ENCODE data around the gene TFE3.

Gene TFE3

DNA sequence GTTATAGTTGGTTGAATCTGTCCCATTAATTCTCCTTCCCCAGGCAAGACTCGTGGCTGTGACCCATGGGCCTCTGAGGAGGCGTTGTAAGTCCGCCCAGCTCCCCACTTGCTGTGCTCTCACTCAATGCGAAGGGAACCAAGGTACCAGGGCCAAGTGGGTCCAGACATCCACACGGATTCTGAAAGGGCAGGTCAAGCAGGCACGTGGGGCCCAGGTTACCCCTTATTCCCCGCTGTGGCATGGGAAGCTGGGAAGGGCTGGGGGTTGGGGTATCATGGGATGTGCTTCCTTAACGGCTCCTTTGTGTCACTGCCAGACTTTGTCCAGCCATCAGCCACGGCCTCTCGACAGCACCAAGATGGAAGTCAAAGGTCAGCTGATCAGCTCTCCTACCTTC, 18.8 kb upstream of the TFE3 start:
- no peak overlapping the region for H3K9ac ChIP-seq (ENCODE audit: low read length in 5 of 5)
- no peak overlapping the region for H3K4me3 ChIP-seq (ENCODE audit: low read depth in 1 of 5, low read length in 5 of 5)
- peaks cover 0 to 3% (median 0%) of the 10 kb centered on the region in 5 donors for H3K4me1 ChIP-seq (ENCODE audit: control insufficient read depth in 5 of 5, insufficient read depth in 5 of 5, low read length in 5 of 5)
- no peak overlapping the region for H3K27ac ChIP-seq (ENCODE audit: low read depth, low read length)
- no peaks in the 10 kb centered on the region for H3K9me3 ChIP-seq (ENCODE audit: control insufficient read depth in 5 of 5, low read length in 5 of 5)
- peaks cover 0 to 25% (median 8%) of the 10 kb centered on the region in 5 donors for H3K36me3 ChIP-seq (ENCODE audit: control insufficient read depth in 5 of 5, insufficient read depth in 5 of 5, low read length in 5 of 5)
- H3K27me3 ChIP-seq (ENCODE audit: control insufficient read depth in 5 of 5, insufficient read depth in 4 of 5, low read length in 5 of 5): peaks cover 0 to 15% (median 8%) of the 10 kb centered on the region in 5 donors

- no peak overlapping the region for H3K27ac ChIP-seq (ENCODE audit: low read depth, low read length)
- H3K27me3 ChIP-seq (ENCODE audit: control insufficient read depth in 5 of 5, insufficient read depth in 4 of 5, low read length in 5 of 5): peaks cover 0 to 17% (median 8%) of the 10 kb centered on the region in 5 donors
- H3K9me3 ChIP-seq (ENCODE audit: control insufficient read depth in 5 of 5, low read length in 5 of 5): no peaks in the 10 kb centered on the region
- H3K9ac ChIP-seq (ENCODE audit: low read length in 5 of 5): no peak overlapping the region
- no peak overlapping the region for H3K4me3 ChIP-seq (ENCODE audit: low read depth in 1 of 5, low read length in 5 of 5)
- H3K4me1 ChIP-seq (ENCODE audit: control insufficient read depth in 5 of 5, insufficient read depth in 5 of 5, low read length in 5 of 5): peaks cover 0 to 3% (median 0%) of the 10 kb centered on the region in 5 donors
- H3K36me3 ChIP-seq (ENCODE audit: control insufficient read depth in 5 of 5, insufficient read depth in 5 of 5, low read length in 5 of 5): peaks cover 0 to 25% (median 8%) of the 10 kb centered on the region in 5 donors
Observed at GRCh38 chrX:49061490-49061889, 18.3 kb upstream of the TFE3 start.

- Histone ChIP-seq H3K36me3 (ENCODE audit: control insufficient read depth in 5 of 5, insufficient read depth in 5 of 5, low read length in 5 of 5) (peaks cover 0 to 25% (median 6%) of the 10 kb centered on the region in 5 donors), H3K27ac (ENCODE audit: low read depth, low read length) (no peak overlapping the region), H3K4me1 (ENCODE audit: control insufficient read depth in 5 of 5, insufficient read depth in 5 of 5, low read length in 5 of 5) (peaks cover 0 to 3% (median 0%) of the 10 kb centered on the region in 5 donors), H3K4me3 (ENCODE audit: low read depth in 1 of 5, low read length in 5 of 5) (no peak overlapping the region), H3K9me3 (ENCODE audit: control insufficient read depth in 5 of 5, low read length in 5 of 5) (no peaks in the 10 kb centered on the region), H3K27me3 (ENCODE audit: control insufficient read depth in 5 of 5, insufficient read depth in 4 of 5, low read length in 5 of 5) (peaks cover 0 to 17% (median 8%) of the 10 kb centered on the region in 5 donors), H3K9ac (ENCODE audit: low read length in 5 of 5) (no peak overlapping the region)
Observed at GRCh38 chrX:49060914-49061313, 17.8 kb upstream of the TFE3 start.

DNA sequence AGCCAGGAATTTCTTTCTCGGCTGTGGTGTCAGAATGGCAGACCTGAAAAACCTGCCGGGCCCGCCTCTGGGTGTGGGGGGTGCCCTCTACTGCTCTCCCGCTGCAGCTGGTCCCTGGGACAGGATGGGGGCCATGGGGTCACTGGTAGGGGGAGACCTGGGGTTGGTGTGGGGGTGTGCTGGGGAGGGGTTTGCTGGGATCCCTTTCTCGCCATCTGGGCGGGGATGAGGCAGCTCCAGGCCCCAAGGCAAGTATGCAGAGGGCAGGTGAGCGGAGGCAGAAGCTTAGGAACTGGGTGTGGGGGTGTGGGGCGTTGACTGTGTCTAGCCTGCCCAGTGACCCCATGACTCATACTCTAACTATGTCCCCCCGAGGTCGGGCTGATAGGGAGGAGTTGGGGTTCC, 16.5 kb upstream of the TFE3 start:
- no peak overlapping the region for H3K4me3 ChIP-seq (ENCODE audit: low read depth in 1 of 5, low read length in 5 of 5)
- peaks cover 0 to under 1% (median 0%) of the 10 kb centered on the region in 5 donors for H3K9me3 ChIP-seq (ENCODE audit: control insufficient read depth in 5 of 5, low read length in 5 of 5)
- H3K27me3 ChIP-seq (ENCODE audit: control insufficient read depth in 5 of 5, insufficient read depth in 4 of 5, low read length in 5 of 5): peaks cover 0 to 12% (median 8%) of the 10 kb centered on the region in 5 donors
- peaks cover 0 to 17% (median 3%) of the 10 kb centered on the region in 5 donors for H3K36me3 ChIP-seq (ENCODE audit: control insufficient read depth in 5 of 5, insufficient read depth in 5 of 5, low read length in 5 of 5)
- H3K27ac ChIP-seq (ENCODE audit: low read depth, low read length): no peak overlapping the region
- no peak overlapping the region for H3K9ac ChIP-seq (ENCODE audit: low read length in 5 of 5)
- peaks cover 0 to 3% (median 0%) of the 10 kb centered on the region in 5 donors for H3K4me1 ChIP-seq (ENCODE audit: control insufficient read depth in 5 of 5, insufficient read depth in 5 of 5, low read length in 5 of 5)

DNA sequence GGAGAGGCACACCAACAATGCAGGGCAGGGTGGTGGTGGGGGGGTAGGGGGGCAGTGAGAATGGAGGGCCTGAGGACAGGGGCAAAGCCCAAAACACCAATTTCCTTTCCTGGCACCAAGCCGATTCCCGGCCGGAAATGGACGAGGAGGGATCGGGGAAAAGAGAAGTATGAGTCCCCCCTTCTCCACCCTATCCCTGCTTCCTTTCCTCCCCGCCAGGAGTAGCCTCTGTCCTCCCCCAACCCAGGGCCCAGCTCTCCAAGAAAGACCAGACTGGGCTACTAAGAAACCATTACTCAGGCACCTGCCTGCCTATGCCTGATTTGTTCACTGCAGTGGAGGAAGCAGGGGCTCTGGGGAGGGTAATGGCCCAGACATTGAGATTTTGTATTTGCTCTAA, 16.0 kb upstream of the TFE3 start:
- Histone ChIP-seq H3K4me3 (ENCODE audit: low read depth in 1 of 5, low read length in 5 of 5) (no peak overlapping the region), H3K9me3 (ENCODE audit: control insufficient read depth in 5 of 5, low read length in 5 of 5) (peaks cover 0 to 5% (median 3%) of the 10 kb centered on the region in 5 donors), H3K36me3 (ENCODE audit: control insufficient read depth in 5 of 5, insufficient read depth in 5 of 5, low read length in 5 of 5) (peaks cover 0 to 12% (median 0%) of the 10 kb centered on the region in 5 donors), H3K4me1 (ENCODE audit: control insufficient read depth in 5 of 5, insufficient read depth in 5 of 5, low read length in 5 of 5) (peaks cover 0 to 5% (median 0%) of the 10 kb centered on the region in 5 donors), H3K27ac (ENCODE audit: low read depth, low read length) (no peak overlapping the region), H3K27me3 (ENCODE audit: control insufficient read depth in 5 of 5, insufficient read depth in 4 of 5, low read length in 5 of 5) (peaks cover 0 to 12% (median 8%) of the 10 kb centered on the region in 5 donors), H3K9ac (ENCODE audit: low read length in 5 of 5) (no peak overlapping the region)

DNA sequence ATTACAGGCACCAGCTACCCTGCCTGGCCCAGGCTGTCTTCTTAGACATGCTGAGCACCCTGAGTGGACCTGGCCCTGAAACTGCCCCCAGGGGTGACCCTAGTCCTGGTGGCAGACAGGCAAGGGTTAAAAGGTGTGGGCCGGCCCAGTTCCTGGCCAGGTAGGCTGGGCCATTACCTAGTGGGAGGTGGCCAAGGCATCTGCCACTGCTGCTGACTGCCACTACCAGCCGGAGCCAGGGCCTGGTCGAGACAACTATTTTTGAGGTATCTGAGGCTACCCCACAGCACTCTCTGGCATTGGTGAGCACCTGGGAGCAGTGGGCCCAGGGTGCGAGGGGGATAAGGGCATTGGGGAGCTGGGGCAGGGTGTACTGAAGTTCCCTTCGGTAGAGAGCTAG, 15.6 kb upstream of the TFE3 start, which contains the start of gene CCDC120:
TSS of gene CCDC120 (plus strand) at position 206 of the 400 bp plus-strand sequence. CDS start 3,043 bp downstream, outside the sequence.
- Histone ChIP-seq H3K27me3 (ENCODE audit: control insufficient read depth in 5 of 5, insufficient read depth in 4 of 5, low read length in 5 of 5) (peaks cover 0 to 12% (median 8%) of the 10 kb centered on the region in 5 donors), H3K36me3 (ENCODE audit: control insufficient read depth in 5 of 5, insufficient read depth in 5 of 5, low read length in 5 of 5) (peaks cover 0 to 8% (median 0%) of the 10 kb centered on the region in 5 donors), H3K9ac (ENCODE audit: low read length in 5 of 5) (no peak within 1 kb of the TSS), H3K4me1 (ENCODE audit: control insufficient read depth in 5 of 5, insufficient read depth in 5 of 5, low read length in 5 of 5) (peaks cover 0 to 8% (median 4%) of the 10 kb centered on the region in 5 donors), H3K9me3 (ENCODE audit: control insufficient read depth in 5 of 5, low read length in 5 of 5) (peaks cover 0 to 8% (median 7%) of the 10 kb centered on the region in 5 donors), H3K27ac (ENCODE audit: low read depth, low read length) (no peak within 1 kb of the TSS), H3K4me3 (ENCODE audit: low read depth in 1 of 5, low read length in 5 of 5) (no peak within 1 kb of the TSS)

- peak overlapping the region in 2 of 5 donors; percentile 43 to 66 for H3K9ac ChIP-seq (ENCODE audit: low read length in 5 of 5)
- peaks cover 0 to 14% (median 5%) of the 10 kb centered on the region in 5 donors for H3K4me1 ChIP-seq (ENCODE audit: control insufficient read depth in 5 of 5, insufficient read depth in 5 of 5, low read length in 5 of 5)
- peaks cover 2 to 10% (median 7%) of the 10 kb centered on the region in 5 donors for H3K27me3 ChIP-seq (ENCODE audit: control insufficient read depth in 5 of 5, insufficient read depth in 4 of 5, low read length in 5 of 5)
- H3K9me3 ChIP-seq (ENCODE audit: control insufficient read depth in 5 of 5, low read length in 5 of 5): peaks cover 0 to 9% (median 8%) of the 10 kb centered on the region in 5 donors
- no peaks in the 10 kb centered on the region for H3K36me3 ChIP-seq (ENCODE audit: control insufficient read depth in 5 of 5, insufficient read depth in 5 of 5, low read length in 5 of 5)
- H3K4me3 ChIP-seq (ENCODE audit: low read depth in 1 of 5, low read length in 5 of 5): peak overlapping the region; percentile 26 to 61 (median 55)
- peak overlapping the region; percentile 30 for H3K27ac ChIP-seq (ENCODE audit: low read depth, low read length)
Observed at GRCh38 chrX:49054073-49054762, 11.1 kb upstream of the TFE3 start.

GRCh38 chrX:49053223-49054072, 10.3 kb upstream of the TFE3 start:
- Histone ChIP-seq H3K27ac (ENCODE audit: low read depth, low read length) (peak overlapping the region; percentile 30), H3K9me3 (ENCODE audit: control insufficient read depth in 5 of 5, low read length in 5 of 5) (peaks cover 0 to 9% (median 8%) of the 10 kb centered on the region in 5 donors), H3K4me1 (ENCODE audit: control insufficient read depth in 5 of 5, insufficient read depth in 5 of 5, low read length in 5 of 5) (peaks cover 0 to 14% (median 4%) of the 10 kb centered on the region in 5 donors), H3K27me3 (ENCODE audit: control insufficient read depth in 5 of 5, insufficient read depth in 4 of 5, low read length in 5 of 5) (peaks cover 2 to 10% (median 5%) of the 10 kb centered on the region in 5 donors), H3K4me3 (ENCODE audit: low read depth in 1 of 5, low read length in 5 of 5) (peak overlapping the region; percentile 26 to 61 (median 55)), H3K36me3 (ENCODE audit: control insufficient read depth in 5 of 5, insufficient read depth in 5 of 5, low read length in 5 of 5) (no peaks in the 10 kb centered on the region), H3K9ac (ENCODE audit: low read length in 5 of 5) (peak overlapping the region in 3 of 5 donors; percentile 43 to 71 (median 66))

DNA sequence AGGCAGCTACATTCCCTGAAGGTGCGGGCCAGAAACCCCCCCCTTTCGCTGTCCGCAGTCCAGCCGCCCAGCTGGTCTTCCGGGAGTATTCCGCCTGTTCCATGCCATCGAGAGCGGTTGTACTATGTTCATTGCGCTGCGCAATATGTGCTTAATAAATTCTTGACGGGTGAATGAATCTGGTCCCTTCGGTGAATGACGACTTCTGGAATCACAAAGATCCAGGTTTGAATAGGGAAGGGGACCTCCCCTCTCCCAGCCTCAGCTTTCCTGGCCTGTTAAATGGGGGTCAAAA, 777 bp upstream of the TFE3 start:
- Histone ChIP-seq H3K9me3 (ENCODE audit: control insufficient read depth in 5 of 5, low read length in 5 of 5) (peaks cover 0 to 6% (median 3%) of the 10 kb centered on the region in 5 donors), H3K27ac (ENCODE audit: low read depth, low read length) (no peak overlapping the region), H3K4me1 (ENCODE audit: control insufficient read depth in 5 of 5, insufficient read depth in 5 of 5, low read length in 5 of 5) (peaks cover 0 to 32% (median 27%) of the 10 kb centered on the region in 5 donors), H3K27me3 (ENCODE audit: control insufficient read depth in 5 of 5, insufficient read depth in 4 of 5, low read length in 5 of 5) (peaks cover 0 to 3% (median 0%) of the 10 kb centered on the region in 5 donors), H3K36me3 (ENCODE audit: control insufficient read depth in 5 of 5, insufficient read depth in 5 of 5, low read length in 5 of 5) (peaks cover 0 to 8% (median 7%) of the 10 kb centered on the region in 5 donors), H3K4me3 (ENCODE audit: low read depth in 1 of 5, low read length in 5 of 5) (peak overlapping the region in 2 of 5 donors; percentile 26 to 32), H3K9ac (ENCODE audit: low read length in 5 of 5) (peak overlapping the region in 1 of 5 donors; percentile 4)
